Measurements from ENCODE around the gene GCNT4.

DNA sequence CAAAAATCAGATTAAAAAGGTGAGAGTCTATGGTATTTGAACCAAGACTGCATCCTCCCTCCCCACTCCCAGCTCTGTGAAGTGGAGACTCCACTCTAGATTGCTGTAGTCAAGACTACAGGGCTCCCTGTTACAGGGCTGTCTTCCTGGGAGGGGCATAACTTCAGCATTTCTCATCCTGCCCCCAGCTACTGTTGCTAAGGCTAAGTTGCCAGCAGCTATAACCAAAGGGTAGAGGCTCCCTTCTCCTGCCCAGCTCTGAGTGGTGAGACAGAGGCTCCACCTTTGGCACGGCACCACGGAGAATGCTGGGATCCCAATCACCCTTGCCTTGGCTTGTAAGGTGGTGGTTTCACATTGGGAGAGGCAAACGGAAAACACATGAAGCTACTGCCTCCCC, 39.2 kb upstream of the GCNT4 start:
- TF ChIP-seq POLR2AphosphoS5 (IDR thresholded peaks at IDR 0.05; ENCODE audit: low read depth, low read length) (no peak), ZBTB33 (IDR thresholded peaks at IDR 0.05; ENCODE audit: borderline replicate concordance, low read depth) (no peak), RAD21 (IDR thresholded peaks at IDR 0.05; ENCODE audit: low read length) (no peak), TCF12 (IDR thresholded peaks at IDR 0.05) (no peak), MXI1 (IDR thresholded peaks at IDR 0.05; ENCODE audit: low read depth, low read length) (no peak), PBX3 (IDR thresholded peaks at IDR 0.05) (no peak), GABPA (IDR thresholded peaks at IDR 0.05; ENCODE audit: low read depth) (no peak), EZH2phosphoT487 (IDR thresholded peaks at IDR 0.05; ENCODE audit: borderline replicate concordance, low read depth) (no peak), SIN3A (IDR thresholded peaks at IDR 0.05; ENCODE audit: borderline replicate concordance, low read depth, low read length) (no peak)
- TF ChIP-seq, protein P1, sequence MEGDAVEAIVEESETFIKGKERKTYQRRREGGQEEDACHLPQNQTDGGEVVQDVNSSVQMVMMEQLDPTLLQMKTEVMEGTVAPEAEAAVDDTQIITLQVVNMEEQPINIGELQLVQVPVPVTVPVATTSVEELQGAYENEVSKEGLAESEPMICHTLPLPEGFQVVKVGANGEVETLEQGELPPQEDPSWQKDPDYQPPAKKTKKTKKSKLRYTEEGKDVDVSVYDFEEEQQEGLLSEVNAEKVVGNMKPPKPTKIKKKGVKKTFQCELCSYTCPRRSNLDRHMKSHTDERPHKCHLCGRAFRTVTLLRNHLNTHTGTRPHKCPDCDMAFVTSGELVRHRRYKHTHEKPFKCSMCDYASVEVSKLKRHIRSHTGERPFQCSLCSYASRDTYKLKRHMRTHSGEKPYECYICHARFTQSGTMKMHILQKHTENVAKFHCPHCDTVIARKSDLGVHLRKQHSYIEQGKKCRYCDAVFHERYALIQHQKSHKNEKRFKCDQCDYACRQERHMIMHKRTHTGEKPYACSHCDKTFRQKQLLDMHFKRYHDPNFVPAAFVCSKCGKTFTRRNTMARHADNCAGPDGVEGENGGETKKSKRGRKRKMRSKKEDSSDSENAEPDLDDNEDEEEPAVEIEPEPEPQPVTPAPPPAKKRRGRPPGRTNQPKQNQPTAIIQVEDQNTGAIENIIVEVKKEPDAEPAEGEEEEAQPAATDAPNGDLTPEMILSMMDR (IDR thresholded peaks at IDR 0.05), result no peak
- TF ChIP-seq, protein P2, sequence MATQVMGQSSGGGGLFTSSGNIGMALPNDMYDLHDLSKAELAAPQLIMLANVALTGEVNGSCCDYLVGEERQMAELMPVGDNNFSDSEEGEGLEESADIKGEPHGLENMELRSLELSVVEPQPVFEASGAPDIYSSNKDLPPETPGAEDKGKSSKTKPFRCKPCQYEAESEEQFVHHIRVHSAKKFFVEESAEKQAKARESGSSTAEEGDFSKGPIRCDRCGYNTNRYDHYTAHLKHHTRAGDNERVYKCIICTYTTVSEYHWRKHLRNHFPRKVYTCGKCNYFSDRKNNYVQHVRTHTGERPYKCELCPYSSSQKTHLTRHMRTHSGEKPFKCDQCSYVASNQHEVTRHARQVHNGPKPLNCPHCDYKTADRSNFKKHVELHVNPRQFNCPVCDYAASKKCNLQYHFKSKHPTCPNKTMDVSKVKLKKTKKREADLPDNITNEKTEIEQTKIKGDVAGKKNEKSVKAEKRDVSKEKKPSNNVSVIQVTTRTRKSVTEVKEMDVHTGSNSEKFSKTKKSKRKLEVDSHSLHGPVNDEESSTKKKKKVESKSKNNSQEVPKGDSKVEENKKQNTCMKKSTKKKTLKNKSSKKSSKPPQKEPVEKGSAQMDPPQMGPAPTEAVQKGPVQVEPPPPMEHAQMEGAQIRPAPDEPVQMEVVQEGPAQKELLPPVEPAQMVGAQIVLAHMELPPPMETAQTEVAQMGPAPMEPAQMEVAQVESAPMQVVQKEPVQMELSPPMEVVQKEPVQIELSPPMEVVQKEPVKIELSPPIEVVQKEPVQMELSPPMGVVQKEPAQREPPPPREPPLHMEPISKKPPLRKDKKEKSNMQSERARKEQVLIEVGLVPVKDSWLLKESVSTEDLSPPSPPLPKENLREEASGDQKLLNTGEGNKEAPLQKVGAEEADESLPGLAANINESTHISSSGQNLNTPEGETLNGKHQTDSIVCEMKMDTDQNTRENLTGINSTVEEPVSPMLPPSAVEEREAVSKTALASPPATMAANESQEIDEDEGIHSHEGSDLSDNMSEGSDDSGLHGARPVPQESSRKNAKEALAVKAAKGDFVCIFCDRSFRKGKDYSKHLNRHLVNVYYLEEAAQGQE (IDR thresholded peaks at IDR 0.05; ENCODE audit: low read depth, low read length), result no peak
